ENCODE data around the gene GABARAP. TPM values are rescaled to one million over a fixed set of nuclear protein-coding genes. Genes with fewer than 3 reads are reported as not detected.

Gene GABARAP
- total and polyA plus RNA-seq, 2 of the 8 experiments (the other 6 are each of a cell fraction or from before 2014, with no cell fraction given): 252 to 581 TPM

GRCh38 chr17:7261379-7262191, 19.3 kb upstream of the GABARAP start (continued):
- TF ChIP-seq CBX5 (IDR thresholded peaks at IDR 0.05; ENCODE audit: low read depth, low read length): no peak
- TF ChIP-seq MAX (IDR thresholded peaks at IDR 0.05): peak; percentile 21
- TF ChIP-seq BACH1 (IDR thresholded peaks at IDR 0.05; ENCODE audit: low read length): no peak
- TF ChIP-seq POLR2AphosphoS5 (IDR thresholded peaks at IDR 0.05; ENCODE audit: low read depth, low read length): peak; percentile 99
- TF ChIP-seq USF2 (IDR thresholded peaks at IDR 0.05; ENCODE audit: low read length): no peak
- TF ChIP-seq CEBPB (IDR thresholded peaks at IDR 0.05; ENCODE audit: low read depth, low read length): no peak
- no peak for TF ChIP-seq RFX5 (IDR thresholded peaks at IDR 0.05; ENCODE audit: borderline replicate concordance, low read depth, low read length)
- no peak for TF ChIP-seq RNF2 (IDR thresholded peaks at IDR 0.05; ENCODE audit: borderline replicate concordance, low read depth, low read length, missing control alignments, poor library complexity, severe bottlenecking)
- 0 out of 4 replicates have a peak, but pooled peaks of 1 of the 2 experiments have one; percentile 32 for TF ChIP-seq HDAC2 (IDR thresholded peaks at IDR 0.05; ENCODE audit: borderline replicate concordance in 1 of 2, low read depth in 2 of 2, low read length in 2 of 2)
- TF ChIP-seq GABPA (IDR thresholded peaks at IDR 0.05; ENCODE audit: borderline replicate concordance, insufficient read depth, low read length): no peak
- TF ChIP-seq RAD21 (IDR thresholded peaks at IDR 0.05 in 1 of 2, conservative IDR thresholded peaks at IDR 0.05 in 1 of 2; ENCODE audit: low read depth in 2 of 2, low read length in 2 of 2): no peak
- no peak for TF ChIP-seq TEAD4 (IDR thresholded peaks at IDR 0.05; ENCODE audit: low read depth, low read length)
- no peak for TF ChIP-seq POU5F1 (IDR thresholded peaks at IDR 0.05; ENCODE audit: low read depth, low read length)
- no peak; the same call in 1 of the 2 replicates for TF ChIP-seq CHD2 (IDR thresholded peaks at IDR 0.05; ENCODE audit: low read length)
